Measurements from ENCODE around the gene PUSL1. TPM values are rescaled to one million over a fixed set of nuclear protein-coding genes. Genes with fewer than 3 reads are reported as not detected.

The PUSL1 gene
- total RNA-seq, 1 donor from 2014 or later: 45.5 TPM

- peaks cover 12% of the 10 kb centered on the region for H3K27me3 Mint-ChIP-seq (ENCODE audit: unreplicated experiment)
- H3K27ac Mint-ChIP-seq (ENCODE audit: unreplicated experiment): no peak overlapping the region
- H3K9me3 Mint-ChIP-seq (ENCODE audit: unreplicated experiment): peaks cover 18% of the 10 kb centered on the region
- peaks cover 12% of the 10 kb centered on the region for H3K4me1 Mint-ChIP-seq (ENCODE audit: low read depth, unreplicated experiment)
- no peak for DNase-seq
- TF ChIP-seq CTCF (IDR thresholded peaks at IDR 0.05; ENCODE audit: partially characterized antibody, unreplicated experiment): no peak
- no peaks in the 10 kb centered on the region for H3K36me3 Mint-ChIP-seq (ENCODE audit: unreplicated experiment)
- H3K4me3 Mint-ChIP-seq (ENCODE audit: unreplicated experiment): no peak overlapping the region
Observed at GRCh38 chr1:1327291-1327690, 18.9 kb downstream of the PUSL1 start.

- Mint-ChIP-seq H3K4me1 (ENCODE audit: low read depth, unreplicated experiment) (peaks cover 9% of the 10 kb centered on the region), H3K4me3 (ENCODE audit: unreplicated experiment) (no peak overlapping the region), H3K27ac (ENCODE audit: unreplicated experiment) (no peak overlapping the region), H3K9me3 (ENCODE audit: unreplicated experiment) (peaks cover 18% of the 10 kb centered on the region), H3K36me3 (ENCODE audit: unreplicated experiment) (no peaks in the 10 kb centered on the region), H3K27me3 (ENCODE audit: unreplicated experiment) (peaks cover 13% of the 10 kb centered on the region)
- no peak for DNase-seq
- TF ChIP-seq CTCF (IDR thresholded peaks at IDR 0.05; ENCODE audit: partially characterized antibody, unreplicated experiment): no peak
Observed at GRCh38 chr1:1328254-1328653, 19.9 kb downstream of the PUSL1 start.

GRCh38 chr1:1329304-1330210 is 21.2 kb downstream of the PUSL1 start:
- H3K9me3 Mint-ChIP-seq (ENCODE audit: unreplicated experiment): peaks cover 15% of the 10 kb centered on the region
- no peak for DNase-seq

GRCh38 chr1:1330366-1331067 is 22.1 kb downstream of the PUSL1 start:
- Mint-ChIP-seq H3K27me3 (ENCODE audit: unreplicated experiment) (peaks cover 12% of the 10 kb centered on the region), H3K4me1 (ENCODE audit: low read depth, unreplicated experiment) (peaks cover 5% of the 10 kb centered on the region), H3K4me3 (ENCODE audit: unreplicated experiment) (no peak overlapping the region), H3K9me3 (ENCODE audit: unreplicated experiment) (peaks cover 15% of the 10 kb centered on the region), H3K36me3 (ENCODE audit: unreplicated experiment) (no peaks in the 10 kb centered on the region), H3K27ac (ENCODE audit: unreplicated experiment) (no peak overlapping the region)
- no peak for DNase-seq
- no peak for TF ChIP-seq CTCF (IDR thresholded peaks at IDR 0.05; ENCODE audit: partially characterized antibody, unreplicated experiment)

More at GRCh38 chr1:1329304-1330210, 21.2 kb downstream of the PUSL1 start:
- TF ChIP-seq CTCF (IDR thresholded peaks at IDR 0.05; ENCODE audit: partially characterized antibody, unreplicated experiment): no peak
- Mint-ChIP-seq H3K27ac (ENCODE audit: unreplicated experiment) (peak overlapping the region; percentile 85), H3K36me3 (ENCODE audit: unreplicated experiment) (no peaks in the 10 kb centered on the region), H3K4me1 (ENCODE audit: low read depth, unreplicated experiment) (peaks cover 5% of the 10 kb centered on the region), H3K4me3 (ENCODE audit: unreplicated experiment) (peak overlapping the region; percentile 73), H3K27me3 (ENCODE audit: unreplicated experiment) (peaks cover 12% of the 10 kb centered on the region)

All from glutamatergic neuron (in vitro differentiated cells).